K562 (cell line): ENCODE measurements around the gene PARPBP. TPM values are rescaled to one million over a fixed set of nuclear protein-coding genes. Genes with fewer than 3 reads are reported as not detected.

Experiments used
- ARID1B ChIP-seq: fragments of 450-650 bp; IDR thresholded peaks from 2 replicates; pipeline ENCODE4 v1.6.1; 2016; ENCODE audit warnings: antibody characterized with exemption, mild to moderate bottlenecking, inconsistent platforms
- CC2D1A ChIP-seq: fragments of 450-650 bp; IDR thresholded peaks from 2 replicates; pipeline ENCODE4 v1.6.1; 2017; ENCODE audit warnings: mild to moderate bottlenecking
- CEBPG ChIP-seq, 3 experiments: fragments of 200-800 bp in 1 of 3; sonication (Bioruptor generic) in 1 of 3; sonication (generic) in 1 of 3; formaldehyde crosslinking in 1 of 3; IDR thresholded peaks in 2 of 3; conservative IDR thresholded peaks in 1 of 3; 2 replicates each; pipeline versions ENCODE4 v1.6.1 to v1.8.0; 2016 to 2022; ENCODE audit warnings: missing compliant biosample characterization in 2 of 3, missing genetic modification characterization in 2 of 3, mild to moderate bottlenecking in 1 of 3, missing genetic modification reagents in 1 of 3
- COPS2 ChIP-seq: fragments of 450-650 bp; conservative IDR thresholded peaks from 2 replicates; pipeline ENCODE4 v1.6.1; 2016; ENCODE audit warnings: mild to moderate bottlenecking, moderate library complexity
- CREM ChIP-seq: IDR thresholded peaks from 2 replicates; pipeline ENCODE4 v1.6.1; 2014; ENCODE audit warnings: antibody characterized with exemption, low read depth
- CXXC5 ChIP-seq: fragments of 250-450 bp; sonication (Bioruptor Pico); IDR thresholded peaks from 2 replicates; pipeline ENCODE4 v1.8.0; 2022; ENCODE audit warnings: inconsistent platforms, mild to moderate bottlenecking, moderate library complexity
- GABPB1 ChIP-seq: sonication (generic); formaldehyde crosslinking; IDR thresholded peaks from 2 replicates; pipeline ENCODE4 v1.8.0; 2022; ENCODE audit warnings: mild to moderate bottlenecking, missing genetic modification reagents
- HNRNPL ChIP-seq: fragments of 200-400 bp; formaldehyde crosslinking; IDR thresholded peaks from 2 replicates; pipeline ENCODE4 v1.6.1; 2017; ENCODE audit warnings: low read depth, mild to moderate bottlenecking, low read length
- HNRNPUL1 ChIP-seq: fragments of 200-400 bp; formaldehyde crosslinking; IDR thresholded peaks from 2 replicates; pipeline ENCODE4 v1.6.1; 2017; ENCODE audit warnings: low read length
- L3MBTL2 ChIP-seq: fragments of 450-650 bp; IDR thresholded peaks from 2 replicates; pipeline ENCODE4 v1.6.1; 2016; ENCODE audit warnings: mild to moderate bottlenecking, moderate library complexity
- RNF219 ChIP-seq: fragments of 250-450 bp; sonication (Bioruptor Pico); IDR thresholded peaks from 2 replicates; pipeline ENCODE4 v1.5.0; 2022; ENCODE audit warnings: mild to moderate bottlenecking
- SAFB ChIP-seq: fragments of 200-400 bp; formaldehyde crosslinking; IDR thresholded peaks from 2 replicates; pipeline ENCODE4 v1.6.1; 2017; ENCODE audit warnings: low read depth, low read length, borderline replicate concordance
- SMAD2 ChIP-seq: fragments of 150-350 bp; IDR thresholded peaks from 2 replicates; pipeline ENCODE4 v1.6.1; 2014; ENCODE audit warnings: low read depth, mild to moderate bottlenecking, low read length
- SP1 ChIP-seq: sonication (generic); formaldehyde crosslinking; IDR thresholded peaks from 2 replicates; pipeline ENCODE4 v1.8.1; 2022; ENCODE audit warnings: mild to moderate bottlenecking, missing genetic modification reagents
- STAT6 ChIP-seq: sonication (generic); formaldehyde crosslinking; IDR thresholded peaks from 2 replicates; pipeline ENCODE4 v1.8.1; 2023; ENCODE audit warnings: mild to moderate bottlenecking, missing genetic modification reagents
- YBX1 ChIP-seq: fragments of 450-650 bp; IDR thresholded peaks from 2 replicates; pipeline ENCODE4 v1.7.1; 2016; ENCODE audit warnings: mild to moderate bottlenecking
- ZBTB11 ChIP-seq, 3 experiments: fragments of 200-800 bp in 1 of 3; fragments of 250-450 bp in 1 of 3; fragments of 450-650 bp in 1 of 3; sonication (Bioruptor Pico) in 1 of 3; sonication (Bioruptor generic) in 1 of 3; formaldehyde crosslinking in 1 of 3; IDR thresholded peaks; 2 replicates each; pipeline versions ENCODE4 v1.6.1 to v1.8.0; 2016 to 2022; ENCODE audit warnings: mild to moderate bottlenecking in 2 of 3, missing genetic modification characterization in 2 of 3, missing compliant biosample characterization in 1 of 3, moderate library complexity in 1 of 3
- ZNF232 ChIP-seq: sonication (generic); formaldehyde crosslinking; IDR thresholded peaks from 2 replicates; pipeline ENCODE4 v1.8.0; 2022; ENCODE audit warnings: mild to moderate bottlenecking, missing genetic modification reagents
- ZNF444 ChIP-seq: fragments of 250-450 bp; sonication (Bioruptor Pico); IDR thresholded peaks from 2 replicates; pipeline ENCODE4 v1.4.0; 2020; ENCODE audit warnings: mild to moderate bottlenecking, moderate library complexity
- polyA plus RNA-seq, 8 experiments: library from polyadenylated mRNA; depleted of rRNA in 4 of 8; stranded (reverse) in 5 of 8; unstranded in 3 of 8; fragments of >200 nt; fragmentation: Nextera tagmentation in 2 of 8; fragmentation: Illumina TruSeq in 1 of 8; extraction: Ambion mirVana in 2 of 8; extraction: Trizol in 1 of 8; gene quantifications; 2 replicates each; pipeline versions ENCODE4 v1.2.1 to v1.2.3, GENCODE V29; 2011 to 2014; ENCODE audit warnings: inconsistent platforms in 1 of 8, missing spikeins in 1 of 8
- total RNA-seq, 7 experiments: library from RNA; depleted of rRNA in 6 of 7; stranded (reverse); fragments of >200 nt in 6 of 7; fragmentation: Illumina TruSeq in 2 of 7; extraction: Trizol in 2 of 7; gene quantifications; 2 replicates each; pipeline versions ENCODE4 v1.2.1 to v1.2.3, GENCODE V29; 2011 to 2021; ENCODE audit warnings: low replicate concordance in 1 of 7

PARPBP gene
- total and polyA plus RNA-seq, 9 of the 15 experiments (the other 6 are each of a cell fraction or from before 2014, with no cell fraction given) = 26.1 to 62.5 (median 49.0) TPM

GRCh38 chr12:102119674-102120563 lies at the start of gene PARPBP, which contains the start of gene NUP37 (continued):
- TF ChIP-seq YBX1 (no peak), CC2D1A (peak; percentile 89), ZNF444 (CRISPR knock-in tag) (no peak), CEBPG (CRISPR knock-in tag; IDR thresholded peaks at IDR 0.05) (0 out of 2 replicates have a peak, but pooled peaks have one; percentile 10), CEBPG (tag; conservative IDR thresholded peaks at IDR 0.05 in 1 of 2, IDR thresholded peaks at IDR 0.05 in 1 of 2) (no peak), ARID1B (peak; percentile 41; the same call in 1 of the 2 replicates), CXXC5 (peak; percentile 97), HNRNPUL1 (no peak), L3MBTL2 (peak; percentile 84), GABPB1 (CRISPR knock-in tag) (peak; percentile 99), STAT6 (CRISPR knock-in tag) (no peak; the same call in 1 of the 2 replicates), ZBTB11 (CRISPR knock-in tag; IDR thresholded peaks at IDR 0.05) (peak in 2 of 3 experiments; percentile 25 to 94; a peak in 3 of 6 replicates), SAFB (no peak), COPS2 (no peak), SP1 (CRISPR knock-in tag) (peak; percentile 64), HNRNPL (no peak), ZNF232 (no peak), SMAD2 (no peak), CREM (peak; percentile 91), RNF219 (CRISPR knock-in tag) (no peak)
